H1 (cell line): ENCODE results near the gene CMTM2. TPM values are rescaled to one million over a fixed set of nuclear protein-coding genes. Genes with fewer than 3 reads are reported as not detected.

Experiments
- CHD7 ChIP-seq: fragments of 300-600 bp; sonication (generic); IDR thresholded peaks from 2 replicates; pipeline ENCODE4 v1.7.1; 2012; ENCODE audit warnings: low read length, moderate library complexity, mild to moderate bottlenecking, inconsistent platforms; ENCODE audit not compliant: insufficient replicate concordance
- E2F6 ChIP-seq: IDR thresholded peaks from 2 replicates; pipeline ENCODE4 v1.6.1; 2012; ENCODE audit warnings: inconsistent platforms
- GTF2F1 ChIP-seq: IDR thresholded peaks from 2 replicates; pipeline ENCODE4 v1.6.1; 2012; ENCODE audit warnings: low read depth, low read length, improper control_type of control experiment, borderline replicate concordance
- JUN ChIP-seq: IDR thresholded peaks from 2 replicates; pipeline ENCODE4 v1.6.1; 2011; ENCODE audit warnings: low read depth, mild to moderate bottlenecking, improper control_type of control experiment, low read length
- KDM4A ChIP-seq: IDR thresholded peaks from one replicate; pipeline ENCODE4 v1.7.1; 2012; ENCODE audit warnings: low read depth, mild to moderate bottlenecking, moderate library complexity, low read length, inconsistent platforms; ENCODE audit not compliant: severe bottlenecking
- PHF8 ChIP-seq: fragments of 200-600 bp; sonication (generic); conservative IDR thresholded peaks from 2 replicates; pipeline ENCODE4 v1.7.1; 2012; ENCODE audit warnings: low read depth, mild to moderate bottlenecking, inconsistent platforms, low read length, moderate library complexity
- RNF2 ChIP-seq: fragments of 200-900, 300-1000 bp; sonication (generic); IDR thresholded peaks from 2 replicates; pipeline ENCODE4 v1.7.1; 2016; ENCODE audit warnings: borderline replicate concordance, low read depth, mild to moderate bottlenecking, antibody characterized with exemption, low read length; ENCODE audit not compliant: poor library complexity, severe bottlenecking; ENCODE audit errors: missing control alignments
- SP4 ChIP-seq: IDR thresholded peaks from 2 replicates; pipeline ENCODE4 v1.6.1; 2012; ENCODE audit warnings: low read length, inconsistent platforms
- polyA plus RNA-seq, 7 experiments: library from polyadenylated mRNA; depleted of rRNA in 3 of 7; stranded (reverse) in 5 of 7; unstranded in 2 of 7; fragments of >200 nt in 5 of 7; fragments of 200-250 nt in 2 of 7; gene quantifications; 1 replicate in 5 of 7; 2 replicates in 1 of 7; 4 replicates in 1 of 7; pipeline versions ENCODE4 v1.2.1 to v1.2.3, GENCODE V29; 2011 to 2013; ENCODE audit warnings: missing spikeins in 2 of 7, mixed read lengths in 2 of 7
- total RNA-seq: library from RNA; stranded (reverse); fragmentation: NEBNext Ultra II Directional; extraction: Animal tissue kit (Norgen Biotek cat#: 25700); gene quantifications from 2 replicates; pipeline ENCODE4 v1.2.1, GENCODE V29; 2021

The CMTM2 gene
- total and polyA plus RNA-seq, 2 of the 8 experiments (the other 6 are each of a cell fraction or from before 2014, with no cell fraction given) = not detected

- no peak for TF ChIP-seq CHD7
- TF ChIP-seq KDM4A = peak; percentile 95
- peak; percentile 100 for TF ChIP-seq E2F6
- peak; percentile 55; the same call in 1 of the 2 replicates for TF ChIP-seq PHF8
- TF ChIP-seq RNF2 = peak; percentile 80
- no peak for TF ChIP-seq JUN
- TF ChIP-seq SP4 = peak; percentile 87; the same call in 1 of the 2 replicates
- TF ChIP-seq GTF2F1 = 0 out of 2 replicates have a peak, but pooled peaks have one; percentile 38
Observed at GRCh38 chr16:66552286-66553177, 26.7 kb upstream of the CMTM2 start, which contains the start of gene CKLF (continued).
